ENCODE results near the gene PRMT2. TPM values are rescaled to one million over a fixed set of nuclear protein-coding genes. Genes with fewer than 3 reads are reported as not detected.

The PRMT2 gene
- total RNA-seq, 4 donors from 2014 or later, result 136 to 161 (median 142) TPM

GRCh38 chr21:46651121-46651520 is 15.6 kb downstream of the PRMT2 start:
- DNase-seq (ENCODE audit: extremely low spot score), result no peak
- 94% methylated on average over 7 of the region's 7 CpGs for WGBS
- TF ChIP-seq POLR2AphosphoS5 (IDR thresholded peaks at IDR 0.05), result no peak
- TF ChIP-seq CTCF (IDR thresholded peaks at IDR 0.05), result no peak
- TF ChIP-seq POLR2A (IDR thresholded peaks at IDR 0.05; ENCODE audit: low read depth), result no peak
- no peak for TF ChIP-seq EP300 (IDR thresholded peaks at IDR 0.05)
- Histone ChIP-seq H3K4me3 (no peak overlapping the region), H3K36me3 (peaks cover 47 to 98% (median 89%) of the 10 kb centered on the region in 4 donors), H3K9me3 (peaks cover 0 to 10% (median 6%) of the 10 kb centered on the region in 4 donors), H3K4me1 (peaks cover 0 to 11% (median 2%) of the 10 kb centered on the region in 4 donors), H3K27ac (replicated peaks in 1 of 4) (no peak overlapping the region), H3K27me3 (no peaks in the 10 kb centered on the region)
- intact Hi-C loops (cut with DNase I), result no loop called here

- H3K27ac ChIP-seq (replicated peaks in 1 of 4), result no peak overlapping the region
- H3K27me3 ChIP-seq, result no peaks in the 10 kb centered on the region
- TF ChIP-seq EP300 (IDR thresholded peaks at IDR 0.05), result no peak
- intact Hi-C loops (cut with DNase I), result no loop called here
- H3K4me3 ChIP-seq, result no peak overlapping the region
- DNase-seq (ENCODE audit: extremely low spot score), result no peak
- H3K4me1 ChIP-seq, result peaks cover 0 to 11% (median under 1%) of the 10 kb centered on the region in 4 donors
- peaks cover 22 to 92% (median 77%) of the 10 kb centered on the region in 4 donors for H3K36me3 ChIP-seq
- H3K9me3 ChIP-seq, result peaks cover 0 to 10% (median 6%) of the 10 kb centered on the region in 4 donors
Observed at GRCh38 chr21:46655230-46655629, 19.8 kb downstream of the PRMT2 start.

- intact Hi-C loops (cut with DNase I), result no loop called here
- Histone ChIP-seq H3K4me1 (peaks cover 0 to 6% (median 5%) of the 10 kb centered on the region in 4 donors), H3K27me3 (no peaks in the 10 kb centered on the region), H3K27ac (replicated peaks in 1 of 4) (no peak overlapping the region), H3K36me3 (peaks cover 21 to 76% (median 61%) of the 10 kb centered on the region in 4 donors), H3K9me3 (peaks cover 0 to 10% (median 6%) of the 10 kb centered on the region in 4 donors), H3K4me3 (no peak overlapping the region)
- no peak for TF ChIP-seq POLR2AphosphoS5 (IDR thresholded peaks at IDR 0.05)
- TF ChIP-seq POLR2A (IDR thresholded peaks at IDR 0.05; ENCODE audit: low read depth), result no peak
- TF ChIP-seq EP300 (IDR thresholded peaks at IDR 0.05), result no peak
- TF ChIP-seq CTCF (IDR thresholded peaks at IDR 0.05), result no peak
- WGBS, result 89% methylated on average over 1 of the region's 1 CpG
- DNase-seq (ENCODE audit: extremely low spot score), result no peak
Observed at GRCh38 chr21:46656820-46657219, 21.3 kb downstream of the PRMT2 start.

GRCh38 chr21:46660505-46660904 is 25.0 kb downstream of the PRMT2 start:
- no peak overlapping the region for H3K4me3 ChIP-seq
- WGBS, result 99% methylated on average over 8 of the region's 8 CpGs
- H3K4me1 ChIP-seq, result peaks cover 0 to 22% (median 12%) of the 10 kb centered on the region in 4 donors
- TF ChIP-seq POLR2AphosphoS5 (IDR thresholded peaks at IDR 0.05) (no peak), POLR2A (IDR thresholded peaks at IDR 0.05; ENCODE audit: low read depth) (no peak), EP300 (IDR thresholded peaks at IDR 0.05) (no peak), CTCF (IDR thresholded peaks at IDR 0.05) (no peak)
- H3K9me3 ChIP-seq, result peaks cover 0 to under 1% (median under 1%) of the 10 kb centered on the region in 4 donors
- H3K27ac ChIP-seq (replicated peaks in 1 of 4), result no peak overlapping the region
- H3K27me3 ChIP-seq, result no peaks in the 10 kb centered on the region
- intact Hi-C loops (cut with DNase I), result no loop called here
- no peak for DNase-seq (ENCODE audit: extremely low spot score)
- peaks cover 4 to 76% (median 46%) of the 10 kb centered on the region in 4 donors for H3K36me3 ChIP-seq

GRCh38 chr21:46661211-46661625 is 25.7 kb downstream of the PRMT2 start:
- Histone ChIP-seq H3K27ac (replicated peaks in 1 of 4) (peak overlapping the region; percentile 76 to 85 (median 80)), H3K9me3 (no peaks in the 10 kb centered on the region), H3K36me3 (peaks cover 4 to 72% (median 42%) of the 10 kb centered on the region in 4 donors), H3K4me3 (peak overlapping the region; percentile 49 to 61 (median 56)), H3K4me1 (peaks cover 0 to 22% (median 12%) of the 10 kb centered on the region in 4 donors), H3K27me3 (no peaks in the 10 kb centered on the region)
- intact Hi-C loops (cut with DNase I), result no loop called here
- TF ChIP-seq CTCF (IDR thresholded peaks at IDR 0.05) (peak; percentile 84 to 91 (median 85)), POLR2A (IDR thresholded peaks at IDR 0.05; ENCODE audit: low read depth) (no peak), POLR2AphosphoS5 (IDR thresholded peaks at IDR 0.05) (peak; percentile 21 to 71)
- 34% methylated on average over 29 of the region's 29 CpGs for WGBS
- no peak for DNase-seq (ENCODE audit: extremely low spot score)
